GM10266 (cell line): Measurements from ENCODE around the gene SLC5A4.
"Not testable (repeated sequence)": the region's sequence is repeated elsewhere in the genome, so short reads cannot be mapped to it uniquely, and the experiment has no call there.

Experiments used
- DNase-seq: peaks from one replicate; pipeline ENCODE4 v3.0.0; 2012; ENCODE audit errors: extremely low spot score
- TF ChIP-seq, protein P1 (sequence below): IDR thresholded peaks from 2 replicates; pipeline ENCODE4 v1.5.1; 2012; ENCODE audit warnings: mild to moderate bottlenecking, low read depth; ENCODE audit not compliant: control insufficient read depth, insufficient read depth; ENCODE audit errors: missing control alignments

Gene SLC5A4

DNA sequence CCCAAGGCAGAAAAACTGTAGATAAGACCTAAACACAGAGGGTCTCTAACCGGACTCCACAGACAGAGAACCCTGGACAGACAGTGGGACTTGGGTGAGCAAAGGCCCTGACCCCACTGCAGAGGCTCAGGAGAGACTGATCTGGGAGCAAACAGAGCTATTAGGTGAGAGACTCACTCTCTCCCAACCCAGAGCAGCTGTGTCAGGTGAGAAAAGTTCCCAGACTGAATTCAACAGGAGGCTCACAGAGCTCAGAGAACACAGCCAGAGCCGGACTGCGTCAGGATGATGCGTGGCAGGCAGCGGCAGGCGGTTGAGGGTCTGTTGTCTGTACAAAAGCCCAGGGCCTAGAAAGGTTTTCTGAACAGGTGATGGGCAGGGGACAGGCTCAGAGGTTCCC is 55.8 kb downstream of the SLC5A4 start:
- DNase-seq: no peak
- TF ChIP-seq, protein P1, sequence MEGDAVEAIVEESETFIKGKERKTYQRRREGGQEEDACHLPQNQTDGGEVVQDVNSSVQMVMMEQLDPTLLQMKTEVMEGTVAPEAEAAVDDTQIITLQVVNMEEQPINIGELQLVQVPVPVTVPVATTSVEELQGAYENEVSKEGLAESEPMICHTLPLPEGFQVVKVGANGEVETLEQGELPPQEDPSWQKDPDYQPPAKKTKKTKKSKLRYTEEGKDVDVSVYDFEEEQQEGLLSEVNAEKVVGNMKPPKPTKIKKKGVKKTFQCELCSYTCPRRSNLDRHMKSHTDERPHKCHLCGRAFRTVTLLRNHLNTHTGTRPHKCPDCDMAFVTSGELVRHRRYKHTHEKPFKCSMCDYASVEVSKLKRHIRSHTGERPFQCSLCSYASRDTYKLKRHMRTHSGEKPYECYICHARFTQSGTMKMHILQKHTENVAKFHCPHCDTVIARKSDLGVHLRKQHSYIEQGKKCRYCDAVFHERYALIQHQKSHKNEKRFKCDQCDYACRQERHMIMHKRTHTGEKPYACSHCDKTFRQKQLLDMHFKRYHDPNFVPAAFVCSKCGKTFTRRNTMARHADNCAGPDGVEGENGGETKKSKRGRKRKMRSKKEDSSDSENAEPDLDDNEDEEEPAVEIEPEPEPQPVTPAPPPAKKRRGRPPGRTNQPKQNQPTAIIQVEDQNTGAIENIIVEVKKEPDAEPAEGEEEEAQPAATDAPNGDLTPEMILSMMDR: no peak

DNA sequence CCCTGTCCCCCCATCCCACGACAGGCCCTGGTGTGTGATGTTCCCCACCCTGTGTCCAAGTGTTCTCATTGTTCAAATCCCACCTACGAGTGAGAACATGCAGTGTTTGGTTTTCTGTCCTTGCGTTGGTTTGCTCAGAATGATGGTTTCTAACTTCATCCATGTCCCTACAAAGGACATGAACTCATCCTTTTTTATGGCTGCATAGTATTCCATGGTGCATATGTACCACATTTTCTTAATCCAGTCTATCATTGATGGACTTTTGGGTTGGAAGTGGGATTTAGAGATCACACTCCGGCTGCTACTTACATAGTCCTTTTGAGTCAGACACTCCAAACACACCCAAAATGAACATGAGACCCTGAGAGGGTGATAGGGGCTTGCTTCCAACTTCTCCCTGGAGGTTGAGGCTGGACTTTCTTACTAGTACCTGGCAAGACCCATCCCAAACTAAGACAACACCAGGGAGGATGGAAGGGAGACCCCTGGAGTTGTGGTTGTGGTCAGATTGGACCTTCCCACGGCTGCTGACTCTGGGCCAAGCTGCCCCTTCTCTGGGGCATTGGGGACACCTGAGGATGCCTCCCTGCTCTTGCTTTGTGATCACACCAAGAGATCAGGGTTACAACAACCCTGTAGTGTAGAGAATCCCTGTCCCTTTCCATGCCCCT is 57.5 kb downstream of the SLC5A4 start:
- DNase-seq: not testable (repeated sequence)

DNA sequence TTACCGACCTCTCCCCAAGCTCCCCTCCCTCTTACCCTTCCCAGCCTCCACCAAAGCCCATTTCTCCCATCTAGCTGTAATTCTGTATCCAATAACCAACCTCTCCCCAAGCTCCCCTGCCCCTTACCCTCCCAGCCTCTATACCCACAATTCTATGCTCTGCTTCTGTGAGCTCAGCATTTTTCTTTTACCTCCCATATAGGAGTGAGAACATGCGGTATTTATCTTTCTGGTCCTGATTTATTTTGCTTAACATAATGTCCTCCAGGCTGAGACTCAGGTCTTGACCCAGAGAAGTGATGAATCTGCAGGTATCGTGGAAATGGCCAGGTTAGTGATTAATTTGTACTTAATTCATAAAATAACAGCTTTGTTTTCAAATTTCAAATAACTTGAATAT is 59.2 kb downstream of the SLC5A4 start:
- DNase-seq: not testable (repeated sequence)

DNA sequence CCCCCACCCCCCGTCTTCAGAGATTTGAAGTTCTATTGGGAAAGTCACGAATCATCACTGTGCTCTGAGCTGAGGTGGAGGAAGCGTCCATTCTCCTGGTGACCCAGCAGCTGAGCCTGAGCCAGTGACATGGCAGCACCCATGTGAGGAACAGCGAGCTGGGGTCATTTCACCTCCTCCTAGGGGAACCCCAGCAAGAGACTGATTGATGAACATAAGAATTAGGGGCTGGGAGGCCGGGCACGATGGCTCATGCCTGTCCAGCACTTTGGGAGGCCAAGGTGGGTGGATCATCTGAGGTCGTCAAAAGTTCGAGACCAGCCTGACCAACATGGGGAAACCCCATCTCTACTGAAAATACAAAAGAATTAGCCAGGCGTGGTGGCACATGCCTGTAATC is 61.8 kb downstream of the SLC5A4 start:
- not testable (repeated sequence) for DNase-seq

DNA sequence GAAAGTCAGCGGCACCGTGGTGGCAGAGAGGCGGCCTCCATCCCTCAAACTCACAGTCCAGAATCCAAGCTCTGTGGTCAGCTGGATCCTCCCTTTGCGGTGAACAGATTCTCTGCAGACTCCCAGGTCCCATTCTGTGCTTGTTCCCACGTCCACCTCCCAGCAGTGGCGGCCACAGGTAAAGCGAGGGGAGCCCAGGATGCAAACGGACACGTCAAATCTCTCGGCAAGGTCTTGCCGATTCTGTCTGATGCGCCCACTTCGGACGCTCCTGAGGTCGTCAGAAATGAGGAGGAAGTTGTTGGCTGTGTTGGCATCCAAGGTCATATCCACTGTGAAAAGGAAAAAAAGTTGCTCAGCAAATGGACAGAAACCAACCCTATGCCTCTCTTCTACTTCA is 64.1 kb downstream of the SLC5A4 start:
- not testable (repeated sequence) for DNase-seq

DNA sequence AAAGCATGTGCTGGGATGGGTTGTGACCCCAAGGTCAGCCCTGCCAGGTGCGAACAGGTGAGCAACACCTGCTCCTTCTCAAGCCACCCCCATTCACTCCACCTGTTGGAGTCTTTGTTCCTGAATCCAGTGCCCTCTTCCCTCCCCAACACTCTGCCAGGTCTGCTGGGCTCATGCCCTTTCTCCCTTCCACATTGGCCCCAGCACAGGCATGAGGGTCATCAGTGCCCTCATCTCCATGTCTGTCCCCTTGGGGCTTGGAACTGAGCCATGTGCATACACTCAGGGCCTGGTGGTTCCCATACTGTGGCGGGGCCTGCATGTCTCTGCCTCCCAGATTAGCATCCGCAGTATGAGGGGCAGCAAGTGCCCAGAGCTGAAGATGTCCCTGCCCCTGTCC is 69.3 kb downstream of the SLC5A4 start:
- TF ChIP-seq, protein P1: no peak

DNA sequence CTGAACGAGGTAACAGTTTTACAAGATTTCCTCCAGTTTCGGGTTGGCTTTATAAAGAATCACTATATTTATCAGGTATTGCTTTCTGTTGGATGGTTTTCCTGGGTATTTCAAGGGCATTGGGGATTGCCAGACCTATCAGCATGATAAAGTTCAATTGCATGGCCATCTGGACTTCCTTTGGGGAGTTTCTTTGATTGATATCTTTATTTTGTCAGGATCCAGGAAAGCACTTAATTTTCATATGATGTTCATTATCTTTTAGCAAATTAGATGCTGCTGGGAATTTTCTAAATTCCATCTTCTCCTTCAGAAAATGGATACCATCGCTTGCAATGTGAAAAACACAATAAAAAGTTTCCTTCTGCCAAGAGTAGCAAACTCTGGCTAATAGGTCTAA is 71.5 kb downstream of the SLC5A4 start:
- DNase-seq: no peak
- TF ChIP-seq, protein P1: no peak

More for the DNA sequence above, 69.3 kb downstream of the SLC5A4 start:
- DNase-seq: no peak

DNA sequence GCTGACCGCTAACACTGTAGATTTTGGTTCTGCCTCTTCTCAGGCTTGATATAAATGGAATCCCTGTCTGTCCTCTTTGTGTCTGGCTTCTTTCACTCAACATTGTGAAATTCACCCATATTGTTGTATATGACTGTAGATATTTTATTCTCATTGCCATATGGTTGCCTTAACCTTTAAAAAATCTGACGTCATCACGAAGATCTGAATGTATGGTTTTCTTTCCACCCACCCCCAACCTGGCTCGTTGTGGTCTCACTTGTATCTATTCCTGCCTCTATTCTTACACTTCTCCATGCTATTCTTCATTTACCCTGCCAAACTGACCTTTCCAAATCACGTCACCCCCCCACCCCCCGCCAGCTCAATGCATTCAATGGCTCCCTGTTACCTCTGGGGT is 74.1 kb downstream of the SLC5A4 start:
- no peak for DNase-seq
- TF ChIP-seq, protein P1: no peak

DNA sequence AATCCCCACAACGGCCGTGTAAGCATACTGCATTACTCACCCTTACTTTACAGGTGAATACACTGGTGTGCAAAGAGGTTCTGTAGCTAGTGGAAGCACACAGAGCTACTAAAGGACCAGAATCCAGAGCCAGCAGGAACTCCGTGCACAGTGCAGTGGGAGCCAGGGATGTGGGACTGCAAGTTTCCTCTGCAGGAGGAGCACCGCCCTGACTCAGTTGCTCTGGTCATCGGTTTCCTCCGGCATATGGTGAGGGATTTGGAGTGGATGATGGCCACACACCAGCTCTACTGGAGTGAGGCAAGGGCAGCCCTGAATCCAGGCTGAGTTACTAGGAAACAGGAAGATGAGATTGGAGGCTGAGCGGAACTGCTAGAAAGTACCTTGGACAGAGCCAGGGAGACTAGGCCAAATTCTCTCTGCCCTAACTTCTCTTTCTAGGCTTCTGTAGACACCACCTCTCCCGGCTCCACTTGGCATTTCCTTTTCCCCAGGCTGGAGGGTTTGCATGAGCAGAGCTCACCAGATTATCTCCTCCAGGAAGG is 77.9 kb downstream of the SLC5A4 start:
- DNase-seq: no peak
- TF ChIP-seq, protein P1: no peak
